GM19372 (cell line): ENCODE measurements around the gene SSBP3.
"Not testable (repeated sequence)": the region's sequence is repeated elsewhere in the genome, so short reads cannot be mapped to it uniquely, and the experiment has no call there.

ENCODE experiments used
- ATAC-seq: cut with Tn5 transposase; IDR thresholded peaks from one replicate; pipeline ENCODE4 v1.9.1; 2021; ENCODE audit warnings: mild to moderate bottlenecking, low read depth, moderate library complexity; ENCODE audit not compliant: unreplicated experiment

Gene SSBP3

GRCh38 chr1:54355931-54356679 is 50.1 kb downstream of the SSBP3 start:
- no peak for ATAC-seq

GRCh38 chr1:54354899-54355298 is 51.3 kb downstream of the SSBP3 start:
- ATAC-seq = no peak

- ATAC-seq = no peak
Observed at GRCh38 chr1:54353959-54354358, 52.2 kb downstream of the SSBP3 start.

DNA sequence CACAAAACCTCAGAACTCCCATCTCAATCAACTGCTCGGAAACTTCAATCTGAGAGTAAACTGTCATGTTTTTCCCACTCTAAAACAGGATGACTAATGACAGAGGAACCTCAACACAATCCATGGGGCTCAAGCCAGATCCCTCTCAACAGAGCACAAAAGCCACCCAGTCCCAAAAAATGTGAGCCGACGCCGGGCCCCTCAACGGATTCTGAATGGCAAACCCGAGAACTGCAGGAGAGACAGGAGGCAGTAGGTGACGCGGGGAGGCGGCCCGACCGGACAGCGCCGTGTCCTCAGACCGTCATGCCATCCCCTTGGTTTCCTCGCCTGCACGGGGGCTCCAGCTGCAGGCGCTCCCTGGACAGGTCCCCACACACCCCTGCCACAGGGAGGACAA is 53.4 kb downstream of the SSBP3 start:
- no peak for ATAC-seq

DNA sequence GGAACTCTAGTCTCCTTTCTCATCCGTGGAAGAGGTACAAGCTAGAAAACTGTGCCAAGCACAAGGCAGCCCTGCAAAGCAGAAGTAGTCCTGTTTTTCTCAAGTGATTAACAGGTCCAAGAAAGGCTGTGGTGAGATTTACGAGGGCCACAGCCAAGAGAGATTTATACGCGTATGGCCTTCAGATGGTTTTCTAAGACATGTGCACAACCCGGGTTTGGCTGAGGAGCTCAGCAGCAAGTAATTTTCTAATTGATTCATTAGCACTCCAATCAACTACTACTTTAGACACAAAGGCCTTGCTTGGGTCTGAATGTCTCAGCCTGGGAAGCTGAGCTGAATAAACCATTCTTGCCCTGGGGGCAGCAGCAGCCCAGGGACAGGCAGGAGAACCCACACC is 55.8 kb downstream of the SSBP3 start:
- ATAC-seq = no peak

GRCh38 chr1:54348700-54349021 is 57.5 kb downstream of the SSBP3 start:
- no peak for ATAC-seq

GRCh38 chr1:54347955-54348699 is 58.1 kb downstream of the SSBP3 start:
- ATAC-seq = no peak

DNA sequence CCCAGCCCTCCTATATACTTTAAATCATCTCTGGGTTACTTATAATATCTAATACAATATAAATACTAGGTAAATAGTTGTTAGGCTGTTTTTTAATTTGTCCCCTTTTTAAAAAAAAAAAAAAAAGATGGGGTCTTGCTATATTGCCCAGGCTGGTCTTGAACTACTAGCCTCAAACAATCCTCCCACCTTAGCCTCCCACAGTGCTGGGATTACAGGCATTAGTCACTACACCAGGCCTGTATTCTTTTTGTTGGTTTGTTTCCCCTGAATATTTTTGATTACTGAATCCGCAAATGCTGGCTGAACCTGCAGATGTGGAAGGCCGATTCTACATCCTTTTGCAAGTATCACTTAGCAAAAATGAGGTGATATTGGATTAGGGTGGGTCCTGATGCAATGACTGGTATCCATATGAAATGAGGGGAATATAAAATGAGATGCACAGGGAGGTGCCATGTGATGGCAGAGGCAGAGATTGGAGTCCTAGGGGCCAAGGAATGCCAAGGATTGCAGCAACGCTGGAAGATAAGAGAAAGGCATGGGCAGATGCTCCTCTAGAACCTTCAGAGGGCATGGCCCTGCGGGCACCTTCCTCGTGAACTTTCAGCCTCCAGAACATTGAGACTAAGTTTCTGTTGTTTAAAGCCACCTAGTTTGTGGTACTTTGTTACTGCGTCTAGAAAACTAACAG is 58.8 kb downstream of the SSBP3 start:
- no peak for ATAC-seq

DNA sequence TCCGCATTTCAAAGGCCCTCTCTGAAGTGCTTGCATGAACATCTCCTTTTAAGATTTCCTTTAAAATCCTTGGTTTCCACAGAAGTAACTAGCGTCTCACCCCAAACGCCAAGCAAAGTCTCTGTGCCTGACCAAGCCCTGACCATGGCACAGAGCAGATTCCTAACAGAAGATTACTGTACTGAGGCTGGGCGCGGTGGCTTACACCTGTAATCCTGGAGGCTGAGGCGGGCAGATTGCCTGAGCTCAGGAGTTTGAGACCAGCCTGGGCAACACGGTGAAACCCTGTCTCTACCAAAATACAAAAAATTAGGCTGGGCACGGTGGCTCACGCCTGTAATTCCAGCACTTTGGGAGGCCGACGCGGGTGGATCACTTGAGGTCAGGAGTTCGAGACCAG is 60.6 kb downstream of the SSBP3 start:
- not testable (repeated sequence) for ATAC-seq

GRCh38 chr1:54345116-54345515 is 61.1 kb downstream of the SSBP3 start:
- ATAC-seq = no peak

DNA sequence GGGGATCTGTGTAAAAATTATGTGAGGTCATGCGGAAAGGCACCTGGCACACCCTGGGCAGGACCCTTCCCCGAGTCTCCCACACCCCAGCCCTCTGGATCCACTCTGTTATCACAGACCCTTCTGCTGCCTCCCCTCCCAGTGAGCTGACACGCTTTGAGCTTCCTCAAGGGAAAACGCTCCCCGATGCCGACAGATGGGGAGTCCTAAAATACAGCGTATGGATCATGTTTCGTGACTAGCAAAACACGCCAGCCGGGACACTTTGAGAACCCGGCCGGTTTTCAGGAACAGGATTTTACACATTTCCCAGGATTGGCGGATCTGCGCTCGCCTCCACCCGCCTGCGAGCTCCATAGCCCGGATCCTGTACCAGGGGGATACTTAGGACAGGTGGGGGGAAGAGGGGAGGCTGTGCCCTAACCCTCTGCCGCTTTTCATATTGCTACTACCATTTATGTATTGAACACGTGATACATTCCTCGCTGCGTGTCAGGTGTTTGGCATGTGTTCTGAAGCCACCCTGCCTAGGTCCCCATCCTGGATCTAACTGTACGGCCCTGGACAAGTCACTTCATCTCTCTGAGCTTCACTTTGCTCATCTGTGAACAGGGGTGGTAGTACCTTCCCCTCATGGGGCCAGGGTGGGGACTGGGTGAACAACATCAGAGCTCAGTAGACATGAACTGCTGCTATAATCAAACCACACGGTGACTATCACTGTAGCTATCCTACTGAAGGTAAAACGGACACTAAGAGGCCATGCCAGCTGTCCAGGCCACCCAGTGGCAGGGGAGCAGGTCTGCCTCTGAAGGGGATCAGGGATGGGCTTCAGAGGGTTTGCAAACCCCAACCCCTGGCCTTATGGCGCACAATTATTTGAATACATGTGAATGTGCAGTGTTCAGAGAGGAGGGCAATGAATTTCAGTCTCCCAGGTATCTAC is 63.2 kb downstream of the SSBP3 start:
- ATAC-seq = no peak

- ATAC-seq = no peak
Observed at GRCh38 chr1:54342288-54342687, 63.9 kb downstream of the SSBP3 start.

DNA sequence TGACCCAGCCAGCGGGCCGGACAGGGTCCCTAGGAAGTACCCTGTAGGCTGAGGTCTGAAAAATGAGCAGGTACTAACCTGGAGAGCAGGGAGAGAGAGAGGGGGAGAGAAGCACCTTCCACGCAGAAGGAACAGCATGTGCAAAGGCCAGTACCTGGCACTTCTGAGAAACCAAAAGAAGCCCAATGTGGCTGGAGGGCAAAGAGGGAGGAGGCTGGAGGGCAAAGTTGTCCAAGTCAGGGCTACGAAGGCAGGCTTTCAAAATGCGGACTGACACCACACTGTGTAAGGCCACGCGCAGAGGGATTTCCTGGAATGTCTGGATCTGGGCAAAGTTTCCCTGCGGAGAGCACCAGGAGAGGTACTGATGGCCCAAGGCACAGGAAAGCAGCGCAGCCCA is 64.4 kb downstream of the SSBP3 start:
- no peak for ATAC-seq

DNA sequence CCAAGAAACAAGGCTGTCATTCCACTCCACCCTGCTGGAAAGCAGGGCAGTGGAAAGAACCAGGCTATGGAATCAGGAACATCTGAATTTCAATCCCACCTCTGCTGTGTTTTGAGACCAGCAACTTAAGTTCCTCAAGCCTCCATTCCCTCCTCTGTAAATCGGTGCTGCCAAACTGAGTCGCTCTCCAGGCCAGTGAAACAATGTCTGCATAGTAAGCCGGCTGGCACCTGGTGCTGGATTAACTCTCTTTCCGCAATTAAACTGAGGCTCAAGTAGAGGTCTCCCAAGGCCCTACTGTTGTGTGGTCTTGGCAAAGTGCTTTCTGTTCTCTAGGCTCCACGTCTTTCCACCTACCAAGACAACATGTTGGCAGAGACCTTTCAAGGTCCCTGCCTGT is 65.3 kb downstream of the SSBP3 start:
- ATAC-seq = no peak

- ATAC-seq = no peak
Observed at GRCh38 chr1:54340434-54340833, 65.8 kb downstream of the SSBP3 start.

- ATAC-seq = no peak
Observed at GRCh38 chr1:54339126-54339525, 67.1 kb downstream of the SSBP3 start.

DNA sequence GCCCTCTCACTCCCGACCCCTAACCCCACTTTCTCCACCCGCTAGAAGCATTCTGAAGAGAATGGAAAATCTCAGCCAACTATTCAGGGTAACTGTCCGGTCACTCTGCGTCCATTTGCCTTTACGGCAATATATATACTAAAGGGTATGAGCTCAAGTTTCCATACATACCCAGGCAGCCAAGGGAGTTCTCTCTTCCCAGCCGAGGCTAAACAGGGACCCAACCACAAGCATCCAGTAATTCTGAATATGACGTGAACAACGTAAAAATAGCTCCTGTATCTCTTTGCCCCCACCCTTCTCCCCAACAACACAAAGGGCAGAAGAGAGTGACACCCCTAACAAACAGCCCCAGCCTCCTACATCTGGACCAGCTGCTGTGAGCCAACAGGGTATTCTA is 67.7 kb downstream of the SSBP3 start:
- ATAC-seq = no peak

- ATAC-seq = no peak
Observed at GRCh38 chr1:54337928-54338327, 68.3 kb downstream of the SSBP3 start.

- no peak for ATAC-seq
Observed at GRCh38 chr1:54337034-54337433, 69.2 kb downstream of the SSBP3 start.

GRCh38 chr1:54336116-54336515 is 70.1 kb downstream of the SSBP3 start:
- ATAC-seq = no peak

DNA sequence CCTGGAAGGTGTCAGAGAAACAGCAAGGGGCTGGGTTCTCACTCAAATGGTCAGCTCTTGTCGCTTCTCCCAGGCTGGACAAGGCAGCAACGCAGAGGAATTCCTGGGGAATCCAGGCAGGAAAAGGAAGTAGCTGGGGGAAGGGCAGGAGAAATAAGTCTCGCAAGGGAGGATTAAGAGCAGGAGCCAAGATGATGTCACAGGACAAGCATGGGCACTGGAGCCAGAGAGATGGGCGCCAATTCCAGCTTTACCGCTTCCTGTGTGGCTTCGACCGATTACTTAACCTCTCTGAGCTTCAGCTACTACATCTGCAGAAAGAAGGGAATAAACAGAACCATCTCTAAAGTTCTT is 70.5 kb downstream of the SSBP3 start:
- no peak for ATAC-seq
